Measurements from ENCODE around the gene ZSCAN18.
"Not testable (repeated sequence)": the region's sequence is repeated elsewhere in the genome, so short reads cannot be mapped to it uniquely, and the experiment has no call there.

The ZSCAN18 gene

GRCh38 chr19:58097781-58098681 lies at the start of gene ZSCAN18:
Gene ZSCAN18, minus strand, starts transcription at chr19:58098231. Its CDS starts 7,964 bp downstream, at chr19:58090267.
- peak; percentile 95 for DNase-seq (ENCODE audit: low read depth)

- not testable (repeated sequence) for DNase-seq (ENCODE audit: low read depth)
Observed at GRCh38 chr19:58147475-58147874, 49.4 kb upstream of the ZSCAN18 start.

GRCh38 chr19:58145849-58146248 lies 47.8 kb upstream of the ZSCAN18 start:
- no peak for DNase-seq (ENCODE audit: low read depth)

- DNase-seq (ENCODE audit: low read depth): no peak
Observed at GRCh38 chr19:58134244-58134643, 36.2 kb upstream of the ZSCAN18 start.

GRCh38 chr19:58129284-58129683 lies 31.3 kb upstream of the ZSCAN18 start:
- no peak for DNase-seq (ENCODE audit: low read depth)

GRCh38 chr19:58128041-58128685 lies 30.1 kb upstream of the ZSCAN18 start:
- no peak for DNase-seq (ENCODE audit: low read depth)

GRCh38 chr19:58123354-58123753 lies 25.3 kb upstream of the ZSCAN18 start:
- no peak for DNase-seq (ENCODE audit: low read depth)

GRCh38 chr19:58118979-58119733 lies 21.1 kb upstream of the ZSCAN18 start:
- DNase-seq (ENCODE audit: low read depth): no peak

GRCh38 chr19:58117841-58118575 lies 20.0 kb upstream of the ZSCAN18 start:
- DNase-seq (ENCODE audit: low read depth): no peak

- DNase-seq (ENCODE audit: low read depth): no peak
Observed at GRCh38 chr19:58108546-58108817, 10.5 kb upstream of the ZSCAN18 start.

GRCh38 chr19:58107778-58108545 lies 9.9 kb upstream of the ZSCAN18 start:
- no peak for DNase-seq (ENCODE audit: low read depth)

GRCh38 chr19:58098682-58098998 lies 609 bp upstream of the ZSCAN18 start:
- DNase-seq (ENCODE audit: low read depth): no peak

GRCh38 chr19:58097349-58097748 lies 682 bp downstream of the ZSCAN18 start:
- no peak for DNase-seq (ENCODE audit: low read depth)

- no peak for DNase-seq (ENCODE audit: low read depth)
Observed at GRCh38 chr19:58096884-58097283, 1.1 kb downstream of the ZSCAN18 start.

- no peak for DNase-seq (ENCODE audit: low read depth)
Observed at GRCh38 chr19:58095328-58095727, 2.7 kb downstream of the ZSCAN18 start.

GRCh38 chr19:58093071-58093470 lies 5.0 kb downstream of the ZSCAN18 start:
- no peak for DNase-seq (ENCODE audit: low read depth)

GRCh38 chr19:58091251-58091995 lies 6.6 kb downstream of the ZSCAN18 start:
- no peak for DNase-seq (ENCODE audit: low read depth)

- DNase-seq (ENCODE audit: low read depth): no peak
Observed at GRCh38 chr19:58089846-58090245, 8.2 kb downstream of the ZSCAN18 start.

- DNase-seq (ENCODE audit: low read depth): no peak
Observed at GRCh38 chr19:58088521-58089052, 9.4 kb downstream of the ZSCAN18 start.

All from fibroblast of the conjunctiva (primary cell).